PC-9 (cell line): ENCODE results near the gene IGFBP1. TPM values are rescaled to one million over a fixed set of nuclear protein-coding genes. Genes with fewer than 3 reads are reported as not detected.
A peak's percentile ranks its signal among the peaks of the same experiment; 100 is the strongest.

Experiments
- BruUV-seq: library from RNA; stranded (reverse); fragments of 400-500 nt; replicated peaks from 2 replicates; lab custom pipeline; 2021; lab: Mats Ljungman, UMichigan
- CTCF ChIA-PET: fragments of 300-600 bp; sonication (Branson Sonifier 250); formaldehyde crosslinking; loops from one replicate; lab custom pipeline; 2022; ENCODE audit warnings: antibody characterized with exemption; lab: Charles Lee
- POLR2A ChIA-PET: fragments of 300-600 bp; sonication (Branson Sonifier 250); formaldehyde crosslinking; loops from one replicate; lab custom pipeline; 2022; ENCODE audit warnings: antibody characterized with exemption; ENCODE audit not compliant: unreplicated experiment; lab: Charles Lee
- DNase-seq, 2 experiments: peaks; one replicate each; pipeline versions ENCODE4 v3.0.0 to v3.0.0-alpha.2; 2015 to 2022; ENCODE audit warnings: mixed read lengths in 1 of 2
- H2AFZ ChIP-seq: fragments of 200-600 bp; sonication (generic); 2 replicates; pipeline ENCODE4 v1.8.1; 2017; ENCODE audit warnings: antibody characterized with exemption
- H3F3A ChIP-seq: fragments of 200-600 bp; sonication (generic); 2 replicates; pipeline ENCODE4 v1.8.1; 2017; ENCODE audit warnings: antibody characterized with exemption, mild to moderate bottlenecking, low read depth; ENCODE audit not compliant: insufficient read depth
- H3K27ac ChIP-seq: fragments of 200-600 bp; sonication (generic); 2 replicates; pipeline ENCODE4 v1.6.1; 2016; ENCODE audit warnings: mixed run types
- H3K27me3 ChIP-seq: fragments of 200-600 bp; sonication (generic); 2 replicates; pipeline ENCODE4 v1.6.1; 2016; ENCODE audit warnings: low read depth, mixed run types; ENCODE audit not compliant: insufficient read depth
- H3K36me3 ChIP-seq: fragments of 200-600 bp; sonication (generic); 2 replicates; pipeline ENCODE4 v1.6.1; 2016; ENCODE audit warnings: low read depth, mixed run types
- H3K4me1 ChIP-seq: fragments of 200-600 bp; sonication (generic); replicated peaks from 2 replicates; pipeline ENCODE4 v1.6.1; 2016; ENCODE audit warnings: mixed run types; ENCODE audit not compliant: insufficient read depth
- H3K4me2 ChIP-seq: fragments of 200-600 bp; sonication (generic); 2 replicates; pipeline ENCODE4 v1.6.1; 2017; ENCODE audit warnings: mixed run types
- H3K4me3 ChIP-seq: fragments of 200-600 bp; sonication (generic); 2 replicates; pipeline ENCODE4 v1.6.1; 2016; ENCODE audit warnings: mixed run types
- H3K79me2 ChIP-seq: fragments of 200-600 bp; sonication (generic); 2 replicates; pipeline ENCODE4 v1.6.1; 2017; ENCODE audit warnings: low read depth, mixed run types
- H3K9me2 ChIP-seq: fragments of 200-600 bp; sonication (generic); 2 replicates; pipeline ENCODE4 v1.8.1; 2017; ENCODE audit warnings: mild to moderate bottlenecking; ENCODE audit not compliant: insufficient read depth
- H3K9me3 ChIP-seq: fragments of 200-600 bp; sonication (generic); 2 replicates; pipeline ENCODE4 v1.8.1; 2016; ENCODE audit warnings: low read depth; ENCODE audit not compliant: insufficient read depth
- H4K20me1 ChIP-seq: fragments of 200-600 bp; sonication (generic); 2 replicates; pipeline ENCODE4 v1.8.1; 2017; ENCODE audit not compliant: insufficient read depth
- CTCF ChIP-seq: fragments of 200-600 bp; sonication (generic); conservative IDR thresholded peaks from 2 replicates; pipeline ENCODE4 v1.6.1; 2017; ENCODE audit warnings: mixed run types, antibody characterized with exemption, mild to moderate bottlenecking, moderate library complexity
- EZH2 ChIP-seq: fragments of 200-600 bp; sonication (generic); IDR thresholded peaks from 2 replicates; pipeline ENCODE4 v1.8.0; 2017; ENCODE audit warnings: antibody characterized with exemption, low read depth
- intact Hi-C: fragments of 100-400 bp; cut with micrococcal nuclease; formaldehyde crosslinking; loops from one replicate; pipeline ENCODE4 v1.10.0; 2022; ENCODE audit not compliant: unreplicated experiment
- total RNA-seq: library from RNA; stranded (reverse); gene quantifications from 2 replicates; pipeline ENCODE4 v1.2.3, GENCODE V29; 2021

Gene IGFBP1
- total RNA-seq, 1 experiment from 2014 or later: 0.92 TPM

- CTCF ChIA-PET: no interaction called here
- Histone ChIP-seq H3F3A (peaks cover 31% of the 10 kb centered on the region), H4K20me1 (no peaks in the 10 kb centered on the region), H3K4me1 (peaks cover 40% of the 10 kb centered on the region), H3K4me2 (no peak overlapping the region), H3K27me3 (no peaks in the 10 kb centered on the region), H3K9me3 (peaks cover 25% of the 10 kb centered on the region), H3K27ac (no peak overlapping the region), H3K9me2 (no peaks in the 10 kb centered on the region), H2AFZ (no peak overlapping the region), H3K4me3 (no peak overlapping the region), H3K79me2 (no peaks in the 10 kb centered on the region), H3K36me3 (no peaks in the 10 kb centered on the region)
- peak in 1 of 2 experiments; percentile 25 for DNase-seq
- intact Hi-C loops: no loop called here
- TF ChIP-seq CTCF (no peak), EZH2 (no peak)
- POLR2A ChIA-PET: no interaction called here
- no TSS peak for BruUV-seq
Observed at GRCh38 chr7:45880433-45880860, 7.8 kb upstream of the IGFBP1 start.

GRCh38 chr7:45881280-45881758, 7.0 kb upstream of the IGFBP1 start:
- H3K36me3 ChIP-seq: no peaks in the 10 kb centered on the region
- ChIA-PET POLR2A (interaction anchor here (0.6 kb wide), 1 partner anchor 25 kb away, joined by 6 read pairs; no protein-coding TSS in a partner anchor), CTCF (no interaction called here)
- peaks cover 43% of the 10 kb centered on the region for H3K4me1 ChIP-seq
- TF ChIP-seq EZH2 (no peak), CTCF (no peak)
- DNase-seq: peak in 1 of 2 experiments; percentile 29
- H2AFZ ChIP-seq: no peak overlapping the region
- peaks cover 36% of the 10 kb centered on the region for H3F3A ChIP-seq
- no TSS peak for BruUV-seq
- peak overlapping the region; percentile 80 for H3K27ac ChIP-seq
- no peaks in the 10 kb centered on the region for H4K20me1 ChIP-seq
- no peaks in the 10 kb centered on the region; the same call in 1 of the 2 replicates for H3K79me2 ChIP-seq
- H3K4me2 ChIP-seq: peak overlapping the region; percentile 24
- H3K9me2 ChIP-seq: no peaks in the 10 kb centered on the region
- H3K27me3 ChIP-seq: no peaks in the 10 kb centered on the region
- H3K9me3 ChIP-seq: peaks cover 25% of the 10 kb centered on the region
- H3K4me3 ChIP-seq: no peak overlapping the region
- intact Hi-C loops: no loop called here

GRCh38 chr7:45881759-45882464, 6.4 kb upstream of the IGFBP1 start:
- H3K4me2 ChIP-seq: peak overlapping the region; percentile 24
- H3K27me3 ChIP-seq: no peaks in the 10 kb centered on the region
- peaks cover 25% of the 10 kb centered on the region for H3K9me3 ChIP-seq
- H3K4me1 ChIP-seq: peaks cover 49% of the 10 kb centered on the region
- H3K36me3 ChIP-seq: no peaks in the 10 kb centered on the region
- ChIA-PET CTCF (no interaction called here), POLR2A (interaction anchor here (0.6 kb wide), 1 partner anchor 709 kb away, joined by 10 read pairs; no protein-coding TSS in a partner anchor)
- TF ChIP-seq EZH2 (no peak), CTCF (no peak)
- H3K9me2 ChIP-seq: no peaks in the 10 kb centered on the region
- H3K79me2 ChIP-seq: peaks cover 4% of the 10 kb centered on the region
- no peak overlapping the region for H2AFZ ChIP-seq
- BruUV-seq: no TSS peak
- intact Hi-C loops: no loop called here
- H3K27ac ChIP-seq: peak overlapping the region; percentile 80
- H4K20me1 ChIP-seq: no peaks in the 10 kb centered on the region
- DNase-seq: peak in 1 of 2 experiments; percentile 82
- H3F3A ChIP-seq: peaks cover 42% of the 10 kb centered on the region
- H3K4me3 ChIP-seq: no peak overlapping the region
